ENCODE measurements around the gene PCNX1. TPM values are rescaled to one million over a fixed set of nuclear protein-coding genes. Genes with fewer than 3 reads are reported as not detected.
A peak's percentile ranks its signal among the peaks of the same experiment; 100 is the strongest.

Gene PCNX1
- polyA plus RNA-seq, 3 donors = 7.3 to 26.7 (median 8.1) TPM

DNA sequence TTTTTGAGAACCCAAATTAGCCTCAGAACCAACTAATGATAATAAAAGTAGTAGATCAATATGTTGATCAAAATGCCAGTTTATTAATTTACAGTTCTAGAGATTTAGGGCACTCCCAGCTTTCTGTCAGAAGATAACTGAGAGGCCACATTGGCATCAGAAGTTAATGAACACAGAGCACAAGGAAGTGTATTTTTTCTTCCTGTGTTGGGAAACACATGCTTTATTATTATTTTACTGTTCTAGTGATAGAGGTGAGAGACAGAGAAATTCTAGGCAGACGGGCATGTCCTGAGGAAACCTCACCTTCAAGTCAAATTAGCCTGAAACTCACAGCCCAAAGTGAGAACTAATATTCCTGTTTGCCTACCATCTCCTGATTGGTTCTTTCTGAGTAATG lies 213.7 kb downstream of the PCNX1 start:
- no peaks in the 10 kb centered on the region for H3K9me3 ChIP-seq (replicated peaks in 1 of 2; ENCODE audit: control insufficient read depth in 1 of 2, insufficient read depth in 1 of 2, low read length in 2 of 2)
- H3K36me3 ChIP-seq (replicated peaks in 1 of 2; ENCODE audit: control insufficient read depth in 1 of 2, insufficient read depth in 2 of 2, low read length in 2 of 2) = peaks cover 0 to 17% of the 10 kb centered on the region in 2 donors
- no peak overlapping the region for H3K4me2 ChIP-seq (replicated peaks; ENCODE audit: extremely low read depth, low read length, poor library complexity, severe bottlenecking)
- TF ChIP-seq, protein P1, sequence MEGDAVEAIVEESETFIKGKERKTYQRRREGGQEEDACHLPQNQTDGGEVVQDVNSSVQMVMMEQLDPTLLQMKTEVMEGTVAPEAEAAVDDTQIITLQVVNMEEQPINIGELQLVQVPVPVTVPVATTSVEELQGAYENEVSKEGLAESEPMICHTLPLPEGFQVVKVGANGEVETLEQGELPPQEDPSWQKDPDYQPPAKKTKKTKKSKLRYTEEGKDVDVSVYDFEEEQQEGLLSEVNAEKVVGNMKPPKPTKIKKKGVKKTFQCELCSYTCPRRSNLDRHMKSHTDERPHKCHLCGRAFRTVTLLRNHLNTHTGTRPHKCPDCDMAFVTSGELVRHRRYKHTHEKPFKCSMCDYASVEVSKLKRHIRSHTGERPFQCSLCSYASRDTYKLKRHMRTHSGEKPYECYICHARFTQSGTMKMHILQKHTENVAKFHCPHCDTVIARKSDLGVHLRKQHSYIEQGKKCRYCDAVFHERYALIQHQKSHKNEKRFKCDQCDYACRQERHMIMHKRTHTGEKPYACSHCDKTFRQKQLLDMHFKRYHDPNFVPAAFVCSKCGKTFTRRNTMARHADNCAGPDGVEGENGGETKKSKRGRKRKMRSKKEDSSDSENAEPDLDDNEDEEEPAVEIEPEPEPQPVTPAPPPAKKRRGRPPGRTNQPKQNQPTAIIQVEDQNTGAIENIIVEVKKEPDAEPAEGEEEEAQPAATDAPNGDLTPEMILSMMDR (IDR thresholded peaks at IDR 0.05) = no peak
- intact Hi-C loops (cut with micrococcal nuclease) = no loop called here
- no peak overlapping the region for H3K27ac Mint-ChIP-seq
- no peaks in the 10 kb centered on the region for H3K27me3 ChIP-seq (ENCODE audit: control insufficient read depth in 2 of 2, insufficient read depth in 2 of 2, low read length in 2 of 2)
- H3K4me3 Mint-ChIP-seq = no peak overlapping the region
- H2AFZ ChIP-seq (ENCODE audit: insufficient read depth, low read depth, low read length, poor library complexity, severe bottlenecking) = no peak overlapping the region
- DNase-seq = no peak
- H3K9me3 Mint-ChIP-seq = peaks cover 0 to 6% (median 2%) of the 10 kb centered on the region in 7 donors
- no peak overlapping the region for H3K27ac ChIP-seq (ENCODE audit: low read depth in 1 of 2, low read length in 2 of 2)
- WGBS (ENCODE audit: insufficient coverage) = no CpG with 5 or more reads among the region's 1 CpG
- no peaks in the 10 kb centered on the region for H3K4me1 ChIP-seq (ENCODE audit: control insufficient read depth in 1 of 2, insufficient read depth in 2 of 2, low read length in 2 of 2)
- H3K4me3 ChIP-seq (replicated peaks in 1 of 3; ENCODE audit: low read depth in 2 of 3, low read length in 3 of 3) = no peak overlapping the region
- H3K36me3 Mint-ChIP-seq = peaks cover 10 to 27% of the 10 kb centered on the region in 2 donors
- H4K20me1 ChIP-seq (ENCODE audit: insufficient read depth, low read length) = no peaks in the 10 kb centered on the region
- no peak overlapping the region for H3K9ac ChIP-seq (ENCODE audit: insufficient read depth, low read length, poor library complexity, severe bottlenecking)
- no peaks in the 10 kb centered on the region for H3K4me1 Mint-ChIP-seq
- no peaks in the 10 kb centered on the region for H3K27me3 Mint-ChIP-seq (ENCODE audit: low read depth in 3 of 3)
- H3K79me2 ChIP-seq (ENCODE audit: insufficient read depth, low read length) = no peaks in the 10 kb centered on the region

DNA sequence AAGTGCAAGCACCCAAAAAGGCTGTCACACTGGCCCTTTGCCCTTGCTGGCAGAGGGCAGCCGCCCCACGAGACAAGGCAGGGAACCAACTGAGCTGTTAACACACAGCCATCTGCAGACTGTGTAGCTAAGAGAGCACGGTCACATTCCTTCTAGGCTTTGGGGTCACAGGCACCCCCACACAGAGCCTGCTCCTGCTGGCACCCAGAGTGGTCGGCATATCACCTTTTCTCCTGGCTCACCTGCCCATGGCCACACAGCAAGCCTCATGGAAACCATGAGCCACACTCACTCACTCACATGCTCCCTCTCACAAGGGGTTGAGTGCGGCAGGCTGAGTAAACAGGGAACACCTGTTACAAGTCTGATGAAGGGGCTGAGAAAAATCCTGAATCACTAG lies 214.5 kb downstream of the PCNX1 start:
- intact Hi-C loops (cut with micrococcal nuclease) = no loop called here
- H3K4me3 Mint-ChIP-seq = no peak overlapping the region

More for the DNA sequence above, 214.5 kb downstream of the PCNX1 start:
- Histone ChIP-seq H3K79me2 (ENCODE audit: insufficient read depth, low read length) (no peaks in the 10 kb centered on the region), H4K20me1 (ENCODE audit: insufficient read depth, low read length) (no peaks in the 10 kb centered on the region), H3K27me3 (ENCODE audit: control insufficient read depth in 2 of 2, insufficient read depth in 2 of 2, low read length in 2 of 2) (no peaks in the 10 kb centered on the region), H3K9ac (ENCODE audit: insufficient read depth, low read length, poor library complexity, severe bottlenecking) (no peak overlapping the region), H3K27ac (ENCODE audit: low read depth in 1 of 2, low read length in 2 of 2) (no peak overlapping the region), H3K4me3 (replicated peaks in 1 of 3; ENCODE audit: low read depth in 2 of 3, low read length in 3 of 3) (no peak overlapping the region), H3K4me2 (replicated peaks; ENCODE audit: extremely low read depth, low read length, poor library complexity, severe bottlenecking) (no peak overlapping the region), H3K9me3 (replicated peaks in 1 of 2; ENCODE audit: control insufficient read depth in 1 of 2, insufficient read depth in 1 of 2, low read length in 2 of 2) (no peaks in the 10 kb centered on the region), H3K4me1 (ENCODE audit: control insufficient read depth in 1 of 2, insufficient read depth in 2 of 2, low read length in 2 of 2) (no peaks in the 10 kb centered on the region), H3K36me3 (replicated peaks in 1 of 2; ENCODE audit: control insufficient read depth in 1 of 2, insufficient read depth in 2 of 2, low read length in 2 of 2) (peaks cover 0 to 9% of the 10 kb centered on the region in 2 donors), H2AFZ (ENCODE audit: insufficient read depth, low read depth, low read length, poor library complexity, severe bottlenecking) (no peak overlapping the region)
- TF ChIP-seq, protein P1 (IDR thresholded peaks at IDR 0.05) = no peak
- Mint-ChIP-seq H3K9me3 (peaks cover 0 to 6% (median 2%) of the 10 kb centered on the region in 7 donors), H3K27me3 (ENCODE audit: low read depth in 3 of 3) (peaks cover 0 to 2% (median 0%) of the 10 kb centered on the region in 3 donors), H3K4me1 (no peaks in the 10 kb centered on the region), H3K36me3 (peaks cover 10 to 20% of the 10 kb centered on the region in 2 donors), H3K27ac (peak overlapping the region in 1 of 7 donors; percentile 24)
- WGBS (ENCODE audit: insufficient coverage) = 91% methylated on average over 4 of the region's 5 CpGs
- DNase-seq = no peak

Measured in CD14-positive monocyte (primary cell).